Esophagus mucosa (tissue), 1 donor: ENCODE measurements around the gene CPD. TPM values are rescaled to one million over a fixed set of nuclear protein-coding genes. Genes with fewer than 3 reads are reported as not detected.
A peak's percentile ranks its signal among the peaks of the same experiment; 100 is the strongest.
"Not testable (repeated sequence)": the region's sequence is repeated elsewhere in the genome, so short reads cannot be mapped to it uniquely, and the experiment has no call there.

Experiments
- ATAC-seq: fragments of 200-7000 bp; cut with Tn5 transposase; one replicate; pipeline ENCODE4 v1.9.1; 2020
- total RNA-seq: library from RNA; stranded (reverse); gene quantifications from one replicate; pipeline ENCODE4 v1.2.4, GENCODE V29; 2023
- donor health status: DM: yes; HTN: yes; CAD: no.

CPD gene
- total RNA-seq = 41.7 TPM

GRCh38 chr17:30378825-30379302 is at the start of gene CPD:
Gene CPD, plus strand, starts transcription at chr17:30378927. Its CDS starts 54 bp downstream, at chr17:30378981.
- ATAC-seq = peak; percentile 99

GRCh38 chr17:30332057-30332542 is 46.6 kb upstream of the CPD start:
- no peak for ATAC-seq

- ATAC-seq = peak; percentile 77
Measured at GRCh38 chr17:30333503-30334360, 45.0 kb upstream of the CPD start, which contains the start of gene TMIGD1. Gene TMIGD1, minus strand, starts transcription at chr17:30334057. Its CDS starts 1,924 bp downstream, at chr17:30332133.

GRCh38 chr17:30334421-30334820 is 44.3 kb upstream of the CPD start:
- no peak for ATAC-seq

- peak; percentile 24 for ATAC-seq
Measured at GRCh38 chr17:30336369-30337171, 42.2 kb upstream of the CPD start.

- no peak for ATAC-seq
Measured at GRCh38 chr17:30337393-30337999, 41.2 kb upstream of the CPD start.

- ATAC-seq = no peak
Measured at GRCh38 chr17:30339086-30339485, 39.6 kb upstream of the CPD start.

GRCh38 chr17:30340801-30341356 is 37.8 kb upstream of the CPD start:
- no peak for ATAC-seq

GRCh38 chr17:30341703-30342249 is 37.0 kb upstream of the CPD start:
- no peak for ATAC-seq

- ATAC-seq = not testable (repeated sequence)
Measured at GRCh38 chr17:30343244-30343643, 35.5 kb upstream of the CPD start.

GRCh38 chr17:30343796-30344195 is 34.9 kb upstream of the CPD start:
- no peak for ATAC-seq

- ATAC-seq = peak; percentile 74
Measured at GRCh38 chr17:30344283-30345088, 34.2 kb upstream of the CPD start.

- no peak for ATAC-seq
Measured at GRCh38 chr17:30345089-30345433, 33.7 kb upstream of the CPD start.

GRCh38 chr17:30345527-30346075 is 33.1 kb upstream of the CPD start:
- peak; percentile 32 for ATAC-seq

- ATAC-seq = no peak
Measured at GRCh38 chr17:30346221-30346795, 32.4 kb upstream of the CPD start.

- no peak for ATAC-seq
Measured at GRCh38 chr17:30347488-30347887, 31.2 kb upstream of the CPD start.

GRCh38 chr17:30349252-30349651 is 29.5 kb upstream of the CPD start:
- no peak for ATAC-seq

GRCh38 chr17:30351263-30351662 is 27.5 kb upstream of the CPD start:
- ATAC-seq = not testable (repeated sequence)

- no peak for ATAC-seq
Measured at GRCh38 chr17:30351735-30352134, 27.0 kb upstream of the CPD start.

- no peak for ATAC-seq
Measured at GRCh38 chr17:30352240-30352814, 26.4 kb upstream of the CPD start.
